ENCODE measurements around the gene CXCL12. TPM values are rescaled to one million over a fixed set of nuclear protein-coding genes. Genes with fewer than 3 reads are reported as not detected.
A peak's percentile ranks its signal among the peaks of the same experiment; 100 is the strongest.

CXCL12 gene
- total and polyA plus RNA-seq, 4 donors = 23.7 to 91.4 (median 51.8) TPM

DNA sequence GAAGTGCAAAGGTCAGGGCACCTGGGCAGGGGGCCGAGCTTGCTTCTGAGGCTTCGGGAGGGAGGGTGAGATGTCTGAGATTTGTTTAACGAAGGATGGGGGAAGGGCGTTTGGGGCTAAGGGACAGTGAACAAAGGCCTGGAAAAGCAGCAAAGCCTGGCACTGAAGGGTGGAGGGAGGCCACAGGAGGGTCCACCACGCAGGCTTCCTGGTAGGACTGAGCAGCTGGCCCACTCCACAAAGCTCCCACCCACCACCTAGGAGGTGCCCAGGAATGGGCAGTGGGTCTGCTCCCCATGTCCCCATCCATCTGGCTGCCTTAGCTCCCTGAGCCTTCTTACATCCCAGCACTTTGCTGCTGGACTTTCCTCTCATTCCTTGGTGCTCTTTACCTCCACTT is 39.4 kb upstream of the CXCL12 start:
- Histone ChIP-seq H3K4me3 (no peak overlapping the region), H3K9ac (ENCODE audit: insufficient read depth in 1 of 2, low read length in 2 of 2) (no peak overlapping the region), H3K4me1 (ENCODE audit: control insufficient read depth in 5 of 5, insufficient read depth in 5 of 5, low read length in 5 of 5) (peaks cover 0 to 45% (median 8%) of the 10 kb centered on the region in 5 donors), H3K27ac (ENCODE audit: low read depth in 1 of 2, low read length in 1 of 2) (no peak overlapping the region), H3K36me3 (ENCODE audit: control insufficient read depth in 4 of 4, insufficient read depth in 4 of 4, low read length in 4 of 4) (no peaks in the 10 kb centered on the region), H3K27me3 (ENCODE audit: control insufficient read depth in 3 of 3, insufficient read depth in 3 of 3, low read length in 2 of 3) (no peaks in the 10 kb centered on the region), H3K9me3 (ENCODE audit: control insufficient read depth in 4 of 4, insufficient read depth in 3 of 4, low read length in 3 of 4) (no peaks in the 10 kb centered on the region)
- TF ChIP-seq, protein P1, sequence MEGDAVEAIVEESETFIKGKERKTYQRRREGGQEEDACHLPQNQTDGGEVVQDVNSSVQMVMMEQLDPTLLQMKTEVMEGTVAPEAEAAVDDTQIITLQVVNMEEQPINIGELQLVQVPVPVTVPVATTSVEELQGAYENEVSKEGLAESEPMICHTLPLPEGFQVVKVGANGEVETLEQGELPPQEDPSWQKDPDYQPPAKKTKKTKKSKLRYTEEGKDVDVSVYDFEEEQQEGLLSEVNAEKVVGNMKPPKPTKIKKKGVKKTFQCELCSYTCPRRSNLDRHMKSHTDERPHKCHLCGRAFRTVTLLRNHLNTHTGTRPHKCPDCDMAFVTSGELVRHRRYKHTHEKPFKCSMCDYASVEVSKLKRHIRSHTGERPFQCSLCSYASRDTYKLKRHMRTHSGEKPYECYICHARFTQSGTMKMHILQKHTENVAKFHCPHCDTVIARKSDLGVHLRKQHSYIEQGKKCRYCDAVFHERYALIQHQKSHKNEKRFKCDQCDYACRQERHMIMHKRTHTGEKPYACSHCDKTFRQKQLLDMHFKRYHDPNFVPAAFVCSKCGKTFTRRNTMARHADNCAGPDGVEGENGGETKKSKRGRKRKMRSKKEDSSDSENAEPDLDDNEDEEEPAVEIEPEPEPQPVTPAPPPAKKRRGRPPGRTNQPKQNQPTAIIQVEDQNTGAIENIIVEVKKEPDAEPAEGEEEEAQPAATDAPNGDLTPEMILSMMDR (IDR thresholded peaks at IDR 0.05; ENCODE audit: control extremely low read depth, extremely low read depth) = no peak
- DNase-seq = peak in 1 of 3 donors; percentile 24
- ATAC-seq (ENCODE audit: insufficient read depth, low FRiP score) = no peak
- 61 to 89% methylated on average over 5 of the region's 5 CpGs for WGBS, 2 donors

DNA sequence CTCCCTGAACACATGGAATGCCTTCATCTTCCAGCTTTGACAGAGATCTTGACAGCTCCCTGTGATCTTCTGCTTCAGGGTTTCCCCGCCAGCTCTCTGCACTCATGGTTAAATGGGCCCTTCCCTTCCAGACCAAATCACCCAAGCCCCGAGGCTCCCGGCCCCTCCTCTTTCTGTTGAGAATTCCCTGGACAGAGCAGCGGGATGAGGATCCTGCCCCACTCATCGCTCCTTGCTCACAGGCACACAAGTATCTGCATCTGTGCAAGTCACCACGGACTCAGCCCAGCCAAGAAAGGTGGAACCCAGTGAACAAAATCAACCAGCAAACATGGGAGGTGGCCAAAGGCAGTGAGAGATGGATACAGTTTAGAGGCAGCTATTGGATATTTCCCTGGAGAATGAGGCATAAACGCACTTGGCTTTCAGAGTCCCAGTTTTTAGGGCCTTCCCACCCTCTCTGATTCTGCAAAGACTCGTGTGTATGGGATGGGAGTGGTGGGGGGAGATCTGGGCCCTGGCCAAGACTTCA is 37.7 kb upstream of the CXCL12 start:
- Histone ChIP-seq H3K9ac (ENCODE audit: insufficient read depth in 1 of 2, low read length in 2 of 2) (no peak overlapping the region), H3K9me3 (ENCODE audit: control insufficient read depth in 4 of 4, insufficient read depth in 3 of 4, low read length in 3 of 4) (peaks cover 0 to 2% (median 0%) of the 10 kb centered on the region in 4 donors), H3K27me3 (ENCODE audit: control insufficient read depth in 3 of 3, insufficient read depth in 3 of 3, low read length in 2 of 3) (no peaks in the 10 kb centered on the region), H3K36me3 (ENCODE audit: control insufficient read depth in 4 of 4, insufficient read depth in 4 of 4, low read length in 4 of 4) (no peaks in the 10 kb centered on the region), H3K4me3 (no peak overlapping the region), H3K4me1 (ENCODE audit: control insufficient read depth in 5 of 5, insufficient read depth in 5 of 5, low read length in 5 of 5) (peaks cover 0 to 45% (median 8%) of the 10 kb centered on the region in 5 donors), H3K27ac (ENCODE audit: low read depth in 1 of 2, low read length in 1 of 2) (no peak overlapping the region)
- TF ChIP-seq, protein P1 (IDR thresholded peaks at IDR 0.05; ENCODE audit: control extremely low read depth, extremely low read depth) = no peak
- ATAC-seq (ENCODE audit: insufficient read depth, low FRiP score) (no peak), DNase-seq (peak in 2 of 3 donors; percentile 27 to 45)
- WGBS, 2 donors = 70 to 87% methylated on average over 8 of the region's 8 CpGs

DNA sequence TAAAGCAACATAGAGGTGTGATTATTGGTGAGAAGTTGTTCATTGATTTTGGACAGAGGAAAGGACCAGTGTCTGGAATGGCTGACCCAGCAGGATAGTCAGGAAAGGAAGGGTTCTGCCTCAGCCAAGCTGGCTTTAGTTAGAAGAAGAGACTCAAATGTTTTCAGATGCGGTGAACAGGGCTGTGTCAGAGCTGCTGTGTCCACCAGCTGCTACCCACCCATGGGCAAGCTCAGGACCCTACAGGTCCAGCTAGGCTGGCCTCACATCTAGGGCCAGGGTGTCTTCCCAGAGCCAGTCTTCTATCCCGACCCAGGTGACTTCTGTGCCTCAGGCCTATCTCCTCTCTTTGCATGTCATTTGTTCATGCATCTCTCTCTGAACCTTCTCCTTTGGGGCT is 37.3 kb upstream of the CXCL12 start:
- Histone ChIP-seq H3K9ac (ENCODE audit: insufficient read depth in 1 of 2, low read length in 2 of 2) (no peak overlapping the region), H3K27ac (ENCODE audit: low read depth in 1 of 2, low read length in 1 of 2) (no peak overlapping the region), H3K36me3 (ENCODE audit: control insufficient read depth in 4 of 4, insufficient read depth in 4 of 4, low read length in 4 of 4) (no peaks in the 10 kb centered on the region), H3K9me3 (ENCODE audit: control insufficient read depth in 4 of 4, insufficient read depth in 3 of 4, low read length in 3 of 4) (peaks cover 0 to 4% (median 0%) of the 10 kb centered on the region in 4 donors), H3K4me3 (no peak overlapping the region), H3K4me1 (ENCODE audit: control insufficient read depth in 5 of 5, insufficient read depth in 5 of 5, low read length in 5 of 5) (peaks cover 0 to 45% (median 8%) of the 10 kb centered on the region in 5 donors), H3K27me3 (ENCODE audit: control insufficient read depth in 3 of 3, insufficient read depth in 3 of 3, low read length in 2 of 3) (no peaks in the 10 kb centered on the region)
- TF ChIP-seq, protein P1 (IDR thresholded peaks at IDR 0.05; ENCODE audit: control extremely low read depth, extremely low read depth) = no peak
- no peak for ATAC-seq (ENCODE audit: insufficient read depth, low FRiP score)
- no peak for DNase-seq
- 90 to 96% methylated on average over 2 of the region's 2 CpGs for WGBS, 2 donors

All from lung (tissue), 12 donors.